Endothelial cell (in vitro differentiated cells): ENCODE results near the gene FAM117A. TPM values are rescaled to one million over a fixed set of nuclear protein-coding genes. Genes with fewer than 3 reads are reported as not detected.

Experiments
- DNase-seq: peaks from one replicate; pipeline ENCODE4 v3.0.0; 2021; ENCODE audit warnings: low spot score
- H3K27ac Mint-ChIP-seq: one replicate; pipeline ENCODE4 v1.8.0; 2021; ENCODE audit warnings: mixed read lengths, inconsistent platforms; ENCODE audit not compliant: unreplicated experiment
- H3K27me3 Mint-ChIP-seq: one replicate; pipeline ENCODE4 v1.8.0; 2021; ENCODE audit warnings: mild to moderate bottlenecking, moderate library complexity, mixed read lengths, inconsistent platforms; ENCODE audit not compliant: unreplicated experiment
- H3K36me3 Mint-ChIP-seq: one replicate; pipeline ENCODE4 v1.8.0; 2021; ENCODE audit warnings: mild to moderate bottlenecking, low read depth, mixed read lengths, inconsistent platforms; ENCODE audit not compliant: unreplicated experiment
- H3K4me1 Mint-ChIP-seq: one replicate; pipeline ENCODE4 v1.8.0; 2021; ENCODE audit warnings: mild to moderate bottlenecking, mixed read lengths, inconsistent platforms; ENCODE audit not compliant: unreplicated experiment
- H3K4me3 Mint-ChIP-seq: one replicate; pipeline ENCODE4 v1.8.0; 2021; ENCODE audit warnings: mild to moderate bottlenecking, mixed read lengths, inconsistent platforms; ENCODE audit not compliant: unreplicated experiment
- H3K9me3 Mint-ChIP-seq: one replicate; pipeline ENCODE4 v1.8.0; 2021; ENCODE audit warnings: mixed read lengths, inconsistent platforms; ENCODE audit not compliant: unreplicated experiment
- CTCF ChIP-seq: fragments of 200-600 bp; sonication (generic); IDR thresholded peaks from one replicate; pipeline ENCODE4 v1.5.0; 2021; ENCODE audit warnings: antibody characterized with exemption; ENCODE audit not compliant: unreplicated experiment
- total RNA-seq: library from RNA; stranded (reverse); fragmentation: NEBNext Ultra II Directional; extraction: Animal tissue kit (Norgen Biotek cat#: 25700); gene quantifications from one replicate; pipeline ENCODE4 v1.2.1, GENCODE V29; 2021; ENCODE audit not compliant: unreplicated experiment

Gene FAM117A
- total RNA-seq, 1 donor from 2014 or later, result 9.2 TPM

- no peaks in the 10 kb centered on the region for H3K36me3 Mint-ChIP-seq
- H3K27ac Mint-ChIP-seq, result no peak overlapping the region
- peaks cover 1% of the 10 kb centered on the region for H3K27me3 Mint-ChIP-seq
- peaks cover 2% of the 10 kb centered on the region for H3K4me1 Mint-ChIP-seq
- no peaks in the 10 kb centered on the region for H3K9me3 Mint-ChIP-seq
- no peak for DNase-seq
- H3K4me3 Mint-ChIP-seq, result no peak overlapping the region
- no peak for TF ChIP-seq CTCF
Measured at GRCh38 chr17:49741009-49741691, 22.8 kb downstream of the FAM117A start.

- TF ChIP-seq CTCF, result no peak
- H3K4me3 Mint-ChIP-seq, result no peak overlapping the region
- H3K4me1 Mint-ChIP-seq, result peaks cover 2% of the 10 kb centered on the region
- no peak for DNase-seq
- H3K9me3 Mint-ChIP-seq, result no peaks in the 10 kb centered on the region
- H3K27me3 Mint-ChIP-seq, result peaks cover 1% of the 10 kb centered on the region
- no peak overlapping the region for H3K27ac Mint-ChIP-seq
- no peaks in the 10 kb centered on the region for H3K36me3 Mint-ChIP-seq
Measured at GRCh38 chr17:49739641-49740271, 24.2 kb downstream of the FAM117A start.

- DNase-seq, result no peak
- Mint-ChIP-seq H3K27ac (no peak overlapping the region), H3K4me3 (no peak overlapping the region), H3K9me3 (no peaks in the 10 kb centered on the region), H3K36me3 (no peaks in the 10 kb centered on the region), H3K4me1 (peaks cover 2% of the 10 kb centered on the region), H3K27me3 (peaks cover 1% of the 10 kb centered on the region)
- no peak for TF ChIP-seq CTCF
Measured at GRCh38 chr17:49738456-49739163, 25.3 kb downstream of the FAM117A start.

- Mint-ChIP-seq H3K27me3 (no peaks in the 10 kb centered on the region), H3K4me1 (peaks cover 10% of the 10 kb centered on the region), H3K27ac (no peak overlapping the region), H3K36me3 (no peaks in the 10 kb centered on the region), H3K9me3 (no peaks in the 10 kb centered on the region), H3K4me3 (no peak overlapping the region)
- DNase-seq, result no peak
- TF ChIP-seq CTCF, result no peak
Measured at GRCh38 chr17:49734515-49735490, 29.1 kb downstream of the FAM117A start.
